OCI-LY7 (cell line): Measurements from ENCODE around the gene PTPRM. TPM values are rescaled to one million over a fixed set of nuclear protein-coding genes. Genes with fewer than 3 reads are reported as not detected.

Experiments used
- BruUV-seq: library from RNA; stranded (reverse); fragments of 400-500 nt; replicated peaks from 2 replicates; lab custom pipeline; 2021; lab: Mats Ljungman, UMichigan
- CTCF ChIA-PET: fragments of 300-600 bp; sonication (Branson Sonifier 250); formaldehyde crosslinking; loops from one replicate; lab custom pipeline; 2022; ENCODE audit warnings: antibody characterized with exemption; ENCODE audit not compliant: unreplicated experiment; lab: Charles Lee
- POLR2A ChIA-PET: fragments of 300-600 bp; sonication (Branson Sonifier 250); formaldehyde crosslinking; loops from one replicate; lab custom pipeline; 2022; ENCODE audit warnings: antibody characterized with exemption; lab: Charles Lee
- DNase-seq: peaks from one replicate; pipeline ENCODE4 v3.0.0-alpha.2; 2015; ENCODE audit warnings: low spot score
- H2AFZ ChIP-seq: fragments of 200-600 bp; sonication (generic), shearing (Covaris generic); 2 replicates; pipeline ENCODE4 v1.6.1; 2014; ENCODE audit warnings: mild to moderate bottlenecking, antibody characterized with exemption, low read length, moderate library complexity
- H3K27ac ChIP-seq: fragments of 200-600 bp; sonication (generic); 2 replicates; pipeline ENCODE4 v1.5.1; 2014; ENCODE audit warnings: mixed run types, low read depth, mild to moderate bottlenecking, moderate library complexity, low read length, inconsistent platforms; ENCODE audit not compliant: poor library complexity, severe bottlenecking
- H3K36me3 ChIP-seq: fragments of 200-600 bp; sonication (generic); 2 replicates; pipeline ENCODE4 v1.6.1; 2014; ENCODE audit warnings: mild to moderate bottlenecking, antibody characterized with exemption, low read length, moderate library complexity, mixed read lengths; ENCODE audit not compliant: insufficient read depth
- H3K4me1 ChIP-seq: fragments of 200-600 bp; sonication (generic); 2 replicates; pipeline ENCODE4 v1.5.1; 2014; ENCODE audit warnings: mild to moderate bottlenecking, low read length; ENCODE audit not compliant: insufficient read depth, poor library complexity, severe bottlenecking
- H3K4me2 ChIP-seq: fragments of 200-600 bp; sonication (generic); 2 replicates; pipeline ENCODE4 v1.6.1; 2014; ENCODE audit warnings: mild to moderate bottlenecking, low read length
- H3K4me3 ChIP-seq: fragments of 200-600 bp; sonication (generic); 2 replicates; pipeline ENCODE4 v1.5.1; 2014; ENCODE audit warnings: mild to moderate bottlenecking, low read depth, low read length; ENCODE audit not compliant: poor library complexity, severe bottlenecking
- H3K79me2 ChIP-seq: fragments of 200-600 bp; sonication (generic); 2 replicates; pipeline ENCODE4 v1.6.1; 2016; ENCODE audit warnings: low read depth, mild to moderate bottlenecking, low read length, moderate library complexity, mixed read lengths; ENCODE audit not compliant: insufficient read depth
- H3K9me2 ChIP-seq: fragments of 200-600 bp; sonication (generic); 2 replicates; pipeline ENCODE4 v1.6.1; 2016; ENCODE audit warnings: mild to moderate bottlenecking, low read length, mixed read lengths; ENCODE audit not compliant: insufficient read depth
- H3K9me3 ChIP-seq: fragments of 200-600 bp; sonication (generic); 2 replicates; pipeline ENCODE4 v1.6.1; 2014; ENCODE audit warnings: mild to moderate bottlenecking, mixed run types, low read length, mixed read lengths
- H4K20me1 ChIP-seq: fragments of 200-600 bp; sonication (generic); 2 replicates; pipeline ENCODE4 v1.6.1; 2014; ENCODE audit warnings: mild to moderate bottlenecking, antibody characterized with exemption, low read length, moderate library complexity, mixed read lengths; ENCODE audit not compliant: insufficient read depth
- EZH2phosphoT487 ChIP-seq: fragments of 200-600 bp; sonication (generic); IDR thresholded peaks from 2 replicates; pipeline ENCODE4 v1.6.1; 2018; ENCODE audit warnings: low read depth, borderline replicate concordance, mild to moderate bottlenecking, mixed run types, antibody characterized with exemption, low read length, moderate library complexity, mixed read lengths
- intact Hi-C: fragments of 100-400 bp; cut with micrococcal nuclease; formaldehyde crosslinking; loops from one replicate; pipeline ENCODE4 v1.10.0; 2022; ENCODE audit not compliant: unreplicated experiment
- total RNA-seq, 2 experiments: library from RNA; depleted of rRNA in 1 of 2; stranded (reverse); fragments of >200 nt in 1 of 2; shearing (Covaris generic) in 1 of 2; gene quantifications; 2 replicates each; pipeline ENCODE4 v1.2.3, GENCODE V29; 2014 to 2022
- TF ChIP-seq, protein P1 (sequence below): fragments of 200-600 bp; sonication (generic); conservative IDR thresholded peaks from 2 replicates; pipeline ENCODE4 v1.5.1; 2014; ENCODE audit warnings: mild to moderate bottlenecking, antibody characterized with exemption, low read length, moderate library complexity, mixed read lengths

Gene PTPRM
- total RNA-seq, 2 experiments from 2014 or later: not detected

DNA sequence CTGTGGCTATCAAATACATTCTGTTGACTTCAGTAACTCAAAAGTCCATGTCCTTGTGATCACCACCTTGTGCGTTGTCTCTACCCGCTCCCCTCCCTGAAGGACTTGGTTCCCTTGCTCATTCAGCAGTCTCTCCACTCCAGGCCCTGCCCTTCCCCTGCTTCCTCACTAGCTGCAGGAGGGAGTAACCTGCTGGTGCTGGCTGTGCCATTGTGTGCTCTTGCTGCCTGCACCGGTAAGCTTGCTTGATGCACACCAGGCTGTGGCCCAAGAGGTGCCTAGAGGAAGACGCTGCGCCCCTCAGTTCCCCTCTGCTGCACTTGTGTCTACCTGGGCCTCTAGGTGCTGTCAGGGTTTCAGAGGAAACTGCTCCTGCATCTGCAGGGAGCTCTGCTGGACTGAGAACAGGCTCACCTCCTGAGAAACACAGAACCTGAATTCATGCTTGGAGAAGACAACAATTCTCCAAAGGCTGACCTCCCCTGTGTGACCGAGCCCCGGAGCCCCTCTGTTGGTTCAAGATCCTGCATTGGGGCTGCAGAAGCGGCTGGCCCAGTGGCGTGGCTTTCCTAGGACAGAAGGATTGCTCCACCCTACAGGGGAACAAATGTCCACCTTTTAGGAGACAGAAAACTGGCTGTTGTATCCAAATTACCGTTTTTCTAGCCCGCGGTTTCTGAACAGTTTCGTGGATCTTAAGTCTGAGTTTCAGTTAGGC, 33.6 kb downstream of the PTPRM start:
- no peak overlapping the region for H3K27ac ChIP-seq
- no peaks in the 10 kb centered on the region for H3K4me1 ChIP-seq
- H3K4me3 ChIP-seq: no peak overlapping the region
- intact Hi-C loops: loop anchor here (10.0 kb wide), 1 partner anchor 64 kb away; no protein-coding TSS in a partner anchor
- no peak overlapping the region for H2AFZ ChIP-seq
- no peaks in the 10 kb centered on the region for H3K9me3 ChIP-seq
- H3K36me3 ChIP-seq: no peaks in the 10 kb centered on the region
- DNase-seq: no peak
- CTCF ChIA-PET: no interaction called here
- no peaks in the 10 kb centered on the region for H3K9me2 ChIP-seq
- H3K79me2 ChIP-seq: no peaks in the 10 kb centered on the region
- BruUV-seq: no TSS peak
- H3K4me2 ChIP-seq: no peak overlapping the region
- TF ChIP-seq, protein P1, sequence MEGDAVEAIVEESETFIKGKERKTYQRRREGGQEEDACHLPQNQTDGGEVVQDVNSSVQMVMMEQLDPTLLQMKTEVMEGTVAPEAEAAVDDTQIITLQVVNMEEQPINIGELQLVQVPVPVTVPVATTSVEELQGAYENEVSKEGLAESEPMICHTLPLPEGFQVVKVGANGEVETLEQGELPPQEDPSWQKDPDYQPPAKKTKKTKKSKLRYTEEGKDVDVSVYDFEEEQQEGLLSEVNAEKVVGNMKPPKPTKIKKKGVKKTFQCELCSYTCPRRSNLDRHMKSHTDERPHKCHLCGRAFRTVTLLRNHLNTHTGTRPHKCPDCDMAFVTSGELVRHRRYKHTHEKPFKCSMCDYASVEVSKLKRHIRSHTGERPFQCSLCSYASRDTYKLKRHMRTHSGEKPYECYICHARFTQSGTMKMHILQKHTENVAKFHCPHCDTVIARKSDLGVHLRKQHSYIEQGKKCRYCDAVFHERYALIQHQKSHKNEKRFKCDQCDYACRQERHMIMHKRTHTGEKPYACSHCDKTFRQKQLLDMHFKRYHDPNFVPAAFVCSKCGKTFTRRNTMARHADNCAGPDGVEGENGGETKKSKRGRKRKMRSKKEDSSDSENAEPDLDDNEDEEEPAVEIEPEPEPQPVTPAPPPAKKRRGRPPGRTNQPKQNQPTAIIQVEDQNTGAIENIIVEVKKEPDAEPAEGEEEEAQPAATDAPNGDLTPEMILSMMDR: no peak
- no peak for TF ChIP-seq EZH2phosphoT487
- no peaks in the 10 kb centered on the region for H4K20me1 ChIP-seq
- POLR2A ChIA-PET: no interaction called here

DNA sequence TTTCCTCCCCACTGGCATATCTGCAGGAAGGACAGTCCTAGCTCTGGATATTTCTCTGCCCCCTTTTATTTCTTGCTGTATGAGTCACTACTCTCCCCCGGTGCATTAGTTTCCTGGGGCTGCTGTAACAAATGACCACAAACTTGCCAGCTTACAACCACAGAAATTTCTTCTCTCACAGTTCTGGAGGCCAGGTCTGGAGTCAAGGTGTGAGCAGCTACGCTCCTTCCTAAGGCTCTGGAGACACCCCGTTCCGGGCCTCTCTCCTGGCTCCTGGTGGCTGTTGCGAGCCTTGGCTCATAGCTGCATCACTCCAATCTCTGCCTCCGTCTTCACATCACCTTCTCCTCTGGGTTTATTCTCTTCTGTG, 34.1 kb downstream of the PTPRM start:
- H3K4me1 ChIP-seq: no peaks in the 10 kb centered on the region
- no peak overlapping the region for H3K4me2 ChIP-seq
- ChIA-PET POLR2A (no interaction called here), CTCF (no interaction called here)
- no peak overlapping the region for H2AFZ ChIP-seq
- H3K9me3 ChIP-seq: no peaks in the 10 kb centered on the region
- DNase-seq: no peak
- H3K36me3 ChIP-seq: no peaks in the 10 kb centered on the region
- no peak overlapping the region for H3K4me3 ChIP-seq
- H3K79me2 ChIP-seq: no peaks in the 10 kb centered on the region
- no peak overlapping the region for H3K27ac ChIP-seq
- H4K20me1 ChIP-seq: no peaks in the 10 kb centered on the region
- no peak for TF ChIP-seq EZH2phosphoT487
- TF ChIP-seq, protein P1: no peak
- intact Hi-C loops: loop anchor here (10.0 kb wide), 1 partner anchor 64 kb away; no protein-coding TSS in a partner anchor
- BruUV-seq: no TSS peak
- H3K9me2 ChIP-seq: no peaks in the 10 kb centered on the region

DNA sequence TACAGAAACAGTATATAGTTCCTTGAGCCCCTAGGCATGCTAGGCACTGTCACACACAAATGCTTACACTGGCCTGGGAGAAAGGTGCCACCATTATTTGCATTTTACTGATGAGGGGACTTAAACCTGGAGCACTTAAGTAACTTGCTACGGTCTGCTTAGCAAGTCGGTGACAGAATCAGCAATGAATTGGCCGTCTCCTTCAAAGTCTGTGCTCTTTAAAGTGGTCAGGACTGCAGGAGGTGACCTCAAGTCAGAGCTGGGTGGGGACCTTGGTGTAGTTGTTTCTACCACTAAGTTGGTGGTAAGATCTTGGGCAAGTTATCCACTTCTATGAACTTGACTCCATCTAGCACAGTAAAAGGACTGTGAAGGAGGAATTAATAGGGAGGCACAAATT, 34.8 kb downstream of the PTPRM start:
- Histone ChIP-seq H2AFZ (no peak overlapping the region), H3K79me2 (no peaks in the 10 kb centered on the region), H3K4me3 (no peak overlapping the region), H3K9me3 (no peaks in the 10 kb centered on the region), H4K20me1 (no peaks in the 10 kb centered on the region), H3K27ac (no peak overlapping the region), H3K9me2 (no peaks in the 10 kb centered on the region), H3K36me3 (no peaks in the 10 kb centered on the region), H3K4me1 (no peaks in the 10 kb centered on the region), H3K4me2 (no peak overlapping the region)
- no TSS peak for BruUV-seq
- ChIA-PET POLR2A (interaction anchor here (0.7 to 1.0 kb wide), 3 partner anchors 9 to 564 kb away, joined by 3 to 4 read pairs (median 4); no protein-coding TSS in a partner anchor), CTCF (no interaction called here)
- no peak for DNase-seq
- intact Hi-C loops: loop anchor here (10.0 kb wide), 1 partner anchor 63 kb away; no protein-coding TSS in a partner anchor
- TF ChIP-seq, protein P1: no peak
- TF ChIP-seq EZH2phosphoT487: no peak
